ENCODE measurements around the gene ATAD3B. TPM values are rescaled to one million over a fixed set of nuclear protein-coding genes. Genes with fewer than 3 reads are reported as not detected.
"Not testable (repeated sequence)": the region's sequence is repeated elsewhere in the genome, so short reads cannot be mapped to it uniquely, and the experiment has no call there.

ATAD3B gene
- total RNA-seq, 2 donors from 2014 or later, result 16.8 to 26.9 TPM

DNA sequence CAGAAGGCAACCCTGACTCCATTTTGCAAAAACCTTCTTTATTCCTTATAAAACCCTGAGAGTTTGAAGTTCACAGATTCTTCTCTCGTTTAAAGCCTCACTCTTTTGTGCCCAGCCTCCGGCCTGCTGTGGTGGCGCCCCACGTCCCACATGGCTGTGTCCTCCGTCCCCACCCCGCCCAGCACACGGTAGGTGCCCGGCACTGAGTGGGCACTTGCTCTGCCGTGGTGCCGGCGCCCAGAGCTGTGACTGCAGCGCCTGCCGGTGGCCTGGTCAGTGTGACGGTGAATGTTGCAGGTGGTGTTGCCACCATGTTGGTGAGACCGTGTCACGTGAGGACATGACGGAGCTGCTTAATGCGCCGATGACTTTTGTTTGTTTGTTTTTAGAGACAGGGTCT, 49.8 kb downstream of the ATAD3B start:
- TF ChIP-seq, protein P1, sequence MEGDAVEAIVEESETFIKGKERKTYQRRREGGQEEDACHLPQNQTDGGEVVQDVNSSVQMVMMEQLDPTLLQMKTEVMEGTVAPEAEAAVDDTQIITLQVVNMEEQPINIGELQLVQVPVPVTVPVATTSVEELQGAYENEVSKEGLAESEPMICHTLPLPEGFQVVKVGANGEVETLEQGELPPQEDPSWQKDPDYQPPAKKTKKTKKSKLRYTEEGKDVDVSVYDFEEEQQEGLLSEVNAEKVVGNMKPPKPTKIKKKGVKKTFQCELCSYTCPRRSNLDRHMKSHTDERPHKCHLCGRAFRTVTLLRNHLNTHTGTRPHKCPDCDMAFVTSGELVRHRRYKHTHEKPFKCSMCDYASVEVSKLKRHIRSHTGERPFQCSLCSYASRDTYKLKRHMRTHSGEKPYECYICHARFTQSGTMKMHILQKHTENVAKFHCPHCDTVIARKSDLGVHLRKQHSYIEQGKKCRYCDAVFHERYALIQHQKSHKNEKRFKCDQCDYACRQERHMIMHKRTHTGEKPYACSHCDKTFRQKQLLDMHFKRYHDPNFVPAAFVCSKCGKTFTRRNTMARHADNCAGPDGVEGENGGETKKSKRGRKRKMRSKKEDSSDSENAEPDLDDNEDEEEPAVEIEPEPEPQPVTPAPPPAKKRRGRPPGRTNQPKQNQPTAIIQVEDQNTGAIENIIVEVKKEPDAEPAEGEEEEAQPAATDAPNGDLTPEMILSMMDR (IDR thresholded peaks at IDR 0.05), result no peak
- Histone ChIP-seq H3K36me3 (no peaks in the 10 kb centered on the region), H3K4me3 (no peak overlapping the region), H3K9me3 (no peaks in the 10 kb centered on the region), H3K4me1 (replicated peaks) (no peaks in the 10 kb centered on the region), H3K27me3 (replicated peaks; ENCODE audit: insufficient read depth) (no peaks in the 10 kb centered on the region), H3K27ac (no peak overlapping the region)
- DNase-seq (ENCODE audit: low spot score), result no peak
- 93% methylated on average over 19 of the region's 19 CpGs for WGBS
- intact Hi-C loops (cut with DNase I), result no loop called here

DNA sequence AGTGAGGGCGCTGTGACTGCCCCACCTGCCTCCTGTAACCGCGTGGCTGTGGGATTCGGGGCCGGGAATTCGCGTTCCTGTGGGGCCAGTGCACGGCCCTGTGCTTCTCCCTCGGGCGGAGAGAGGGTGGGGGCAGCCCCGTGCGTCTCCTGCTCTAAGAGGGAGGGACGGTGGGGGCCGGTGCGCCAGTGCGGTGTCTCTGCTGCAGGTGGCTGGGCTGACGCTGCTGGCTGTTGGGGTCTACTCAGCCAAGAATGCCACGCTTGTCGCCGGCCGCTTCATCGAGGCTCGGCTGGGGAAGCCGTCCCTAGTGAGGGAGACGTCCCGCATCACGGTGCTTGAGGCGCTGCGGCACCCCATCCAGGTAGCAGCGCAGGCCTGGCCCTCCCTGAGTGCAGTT, 51.0 kb downstream of the ATAD3B start:
- DNase-seq (ENCODE audit: low spot score); H3K27ac ChIP-seq; intact Hi-C loops (cut with DNase I); H3K36me3 ChIP-seq; H3K4me3 ChIP-seq; H3K4me1 ChIP-seq (replicated peaks); H3K27me3 ChIP-seq (replicated peaks; ENCODE audit: insufficient read depth); H3K9me3 ChIP-seq: not testable (repeated sequence)
- WGBS, result 94% methylated on average over 30 of the region's 30 CpGs

DNA sequence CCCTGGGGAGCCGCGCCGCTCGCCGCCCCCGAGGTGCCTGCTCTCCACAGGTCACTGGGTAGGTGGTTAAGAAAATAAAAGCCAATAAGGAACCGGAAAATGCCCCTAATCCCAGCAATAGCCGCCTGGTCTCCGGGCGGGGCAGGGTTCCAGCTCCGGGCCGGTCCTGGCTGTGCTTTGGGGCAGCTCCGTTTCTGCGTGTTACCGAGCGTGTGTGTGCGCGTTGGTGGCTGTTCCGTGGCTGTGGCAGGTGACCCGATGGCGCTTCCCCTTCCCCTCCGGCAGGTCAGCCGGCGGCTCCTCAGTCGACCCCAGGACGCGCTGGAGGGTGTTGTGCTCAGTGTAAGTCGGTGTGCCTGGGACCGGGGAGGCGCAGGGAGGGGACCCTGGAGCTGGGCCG, 51.7 kb downstream of the ATAD3B start:
- DNase-seq (ENCODE audit: low spot score); intact Hi-C loops (cut with DNase I); H3K9me3 ChIP-seq; H3K4me3 ChIP-seq; H3K4me1 ChIP-seq (replicated peaks); H3K27me3 ChIP-seq (replicated peaks; ENCODE audit: insufficient read depth); H3K36me3 ChIP-seq; H3K27ac ChIP-seq: not testable (repeated sequence)
- WGBS, result 93% methylated on average over 31 of the region's 31 CpGs

DNA sequence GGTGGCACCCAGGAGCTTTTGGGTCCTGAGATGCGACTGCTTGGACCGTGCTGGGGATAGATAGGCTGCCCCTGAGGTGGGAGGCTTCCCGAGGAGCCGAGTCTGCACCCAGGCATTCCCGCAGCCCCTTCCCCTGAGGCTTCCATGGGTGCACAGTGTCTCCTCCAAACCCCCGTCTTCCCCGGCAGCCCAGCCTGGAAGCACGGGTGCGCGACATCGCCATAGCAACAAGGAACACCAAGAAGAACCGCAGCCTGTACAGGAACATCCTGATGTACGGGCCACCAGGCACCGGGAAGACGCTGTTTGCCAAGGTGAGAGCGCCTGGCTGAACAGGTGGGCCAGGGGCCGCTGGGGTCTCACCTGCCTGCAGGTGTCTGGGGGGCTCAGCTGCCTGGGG, 52.1 kb downstream of the ATAD3B start:
- DNase-seq (ENCODE audit: low spot score); H3K27me3 ChIP-seq (replicated peaks; ENCODE audit: insufficient read depth); H3K27ac ChIP-seq; H3K4me3 ChIP-seq; H3K36me3 ChIP-seq; H3K4me1 ChIP-seq (replicated peaks); H3K9me3 ChIP-seq; intact Hi-C loops (cut with DNase I): not testable (repeated sequence)
- 85% methylated on average over 17 of the region's 17 CpGs for WGBS

DNA sequence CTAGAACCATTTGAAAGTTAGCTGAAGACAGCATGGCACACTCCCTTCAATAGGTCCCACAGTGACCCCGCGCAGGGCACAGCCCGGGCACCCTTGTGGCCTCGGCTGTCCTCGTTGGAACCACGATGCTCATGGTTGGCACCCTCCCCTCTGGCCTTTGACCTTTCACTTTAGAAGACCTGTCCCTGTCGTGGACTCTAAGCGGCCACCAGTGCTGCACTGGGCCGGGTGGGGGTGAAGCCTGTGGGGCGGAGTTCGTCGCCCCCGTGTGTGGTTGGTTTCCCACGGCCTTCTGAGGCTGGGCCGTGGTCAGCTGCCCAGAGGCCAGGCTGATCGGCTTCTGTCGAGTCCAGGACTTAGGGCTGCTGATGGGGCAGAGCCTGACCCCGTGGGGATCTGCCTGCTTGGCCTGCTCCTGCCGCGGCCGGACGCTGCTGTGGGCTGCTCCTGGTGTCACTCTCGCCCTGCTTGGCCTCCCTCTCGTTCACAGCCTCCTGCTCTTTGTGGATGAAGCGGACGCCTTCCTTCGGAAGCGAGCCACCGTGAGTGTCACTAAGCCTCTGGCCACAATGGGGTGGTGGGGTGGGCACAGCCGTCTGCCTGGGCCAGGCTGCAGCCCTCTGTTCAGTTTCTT, 53.3 kb downstream of the ATAD3B start:
- H3K27ac ChIP-seq; DNase-seq (ENCODE audit: low spot score); H3K4me3 ChIP-seq; intact Hi-C loops (cut with DNase I); H3K27me3 ChIP-seq (replicated peaks; ENCODE audit: insufficient read depth); H3K9me3 ChIP-seq; H3K36me3 ChIP-seq; H3K4me1 ChIP-seq (replicated peaks): not testable (repeated sequence)
- 91% methylated on average over 25 of the region's 30 CpGs for WGBS

DNA sequence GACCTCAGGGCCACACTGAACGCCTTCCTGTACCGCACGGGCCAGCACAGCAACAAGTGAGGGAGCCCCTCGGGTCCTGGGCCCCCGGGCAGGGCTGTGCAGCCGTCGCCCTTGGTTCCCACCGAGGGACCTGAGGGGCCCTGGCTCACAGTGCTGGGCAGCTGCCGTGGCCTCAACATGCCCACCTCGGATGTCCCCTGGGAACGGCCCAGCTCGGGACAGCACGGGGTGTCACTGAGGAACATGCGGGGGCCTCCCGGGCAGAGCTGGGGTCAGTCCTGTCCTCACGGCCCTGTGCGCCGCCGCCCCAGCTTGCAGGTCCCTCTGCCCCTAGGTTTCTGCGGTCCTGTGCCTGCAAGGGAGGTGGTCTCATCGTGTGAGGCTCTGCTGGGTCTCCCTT, 54.9 kb downstream of the ATAD3B start:
- H3K9me3 ChIP-seq; intact Hi-C loops (cut with DNase I); DNase-seq (ENCODE audit: low spot score); H3K36me3 ChIP-seq; H3K27ac ChIP-seq; H3K4me1 ChIP-seq (replicated peaks); H3K4me3 ChIP-seq; H3K27me3 ChIP-seq (replicated peaks; ENCODE audit: insufficient read depth): not testable (repeated sequence)
- WGBS, result 85% methylated on average over 11 of the region's 21 CpGs

DNA sequence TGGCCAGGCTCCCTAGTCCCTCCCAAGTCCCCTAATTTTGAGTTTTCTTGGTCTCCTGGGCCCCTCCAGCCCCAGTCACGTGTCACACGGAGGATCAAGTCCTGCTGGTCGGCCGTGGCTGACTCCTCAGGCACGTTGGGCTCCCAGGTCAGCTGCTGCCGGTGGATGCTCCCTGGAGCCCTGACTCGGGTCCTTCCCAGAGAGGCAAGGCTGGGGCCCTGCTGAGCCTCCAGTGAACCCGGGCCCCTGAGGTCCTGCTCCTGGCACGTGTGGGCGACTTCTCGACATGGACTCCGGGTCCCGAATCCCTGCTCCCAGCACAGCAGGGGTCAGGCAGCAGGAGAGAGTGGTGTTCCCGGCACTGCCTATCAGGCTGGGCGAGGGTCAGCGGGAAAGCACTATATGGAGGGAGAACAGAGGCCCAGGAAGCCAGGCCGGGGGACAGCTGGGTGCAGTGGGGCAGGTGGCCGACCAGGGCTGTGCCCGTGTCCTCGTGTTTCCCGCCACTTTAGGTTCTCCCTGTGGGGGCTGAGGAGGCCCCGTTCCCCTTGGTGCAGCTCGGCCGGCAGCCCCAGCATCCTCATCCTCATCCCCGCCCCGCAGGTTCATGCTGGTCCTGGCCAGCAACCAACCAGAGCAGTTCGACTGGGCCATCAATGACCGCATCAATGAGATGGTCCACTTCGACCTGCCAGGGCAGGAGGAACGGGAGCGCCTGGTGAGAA, 55.7 kb downstream of the ATAD3B start:
- no peaks in the 10 kb centered on the region for H3K36me3 ChIP-seq
- TF ChIP-seq POLR2A (IDR thresholded peaks at IDR 0.05) (no peak), POLR2AphosphoS5 (IDR thresholded peaks at IDR 0.05) (no peak)
- TF ChIP-seq, protein P1 (IDR thresholded peaks at IDR 0.05), result no peak
- H3K4me1 ChIP-seq (replicated peaks), result no peaks in the 10 kb centered on the region
- no peak overlapping the region for H3K27ac ChIP-seq
- H3K9me3 ChIP-seq, result no peaks in the 10 kb centered on the region
- intact Hi-C loops (cut with DNase I), result no loop called here
- no peaks in the 10 kb centered on the region for H3K27me3 ChIP-seq (replicated peaks; ENCODE audit: insufficient read depth)
- no peak overlapping the region for H3K4me3 ChIP-seq
- WGBS, result 92% methylated on average over 31 of the region's 31 CpGs
- no peak for DNase-seq (ENCODE audit: low spot score)

Data from prostate gland (tissue), 2 donors.